ENCODE measurements around the gene GLRX. TPM values are rescaled to one million over a fixed set of nuclear protein-coding genes. Genes with fewer than 3 reads are reported as not detected.
A peak's percentile ranks its signal among the peaks of the same experiment; 100 is the strongest.

Gene GLRX
- polyA plus RNA-seq, 1 of the 3 experiments (the other 2 are of a cell fraction), result 40.0 TPM

DNA sequence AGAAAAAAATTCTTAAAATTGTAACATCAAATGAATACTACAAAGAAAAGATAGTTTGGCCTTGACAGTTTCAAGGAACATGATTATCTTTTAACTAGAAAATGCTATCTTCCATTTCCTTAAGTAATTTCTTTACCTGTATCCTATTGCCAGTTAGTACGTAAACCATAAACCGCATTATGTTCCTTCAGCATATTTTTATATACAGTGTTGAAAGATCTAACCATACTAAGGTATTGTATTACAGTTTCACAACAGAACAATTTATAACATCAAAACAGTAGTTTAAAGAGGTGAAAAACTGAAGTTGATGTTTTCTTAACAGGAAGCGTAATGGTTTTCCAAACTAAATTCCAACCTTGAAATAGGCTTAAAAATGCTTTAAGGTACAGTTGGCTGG is 45.1 kb downstream of the GLRX start:
- Histone ChIP-seq H3F3A (replicated peaks; ENCODE audit: insufficient read depth) (peaks cover 14% of the 10 kb centered on the region), H3K27me3 (ENCODE audit: insufficient read depth) (no peaks in the 10 kb centered on the region), H3K27ac (ENCODE audit: low read depth in 2 of 2, low read length in 1 of 2) (no peak overlapping the region), H3K9ac (no peak overlapping the region), H3K36me3 (replicated peaks in 1 of 2; ENCODE audit: control insufficient read depth in 1 of 2, insufficient read depth in 2 of 2, low read length in 1 of 2) (peaks cover 8 to 36% of the 10 kb centered on the region in 2 experiments), H2AFZ (ENCODE audit: low read depth) (no peak overlapping the region), H3K9me3 (no peaks in the 10 kb centered on the region), H4K20me1 (ENCODE audit: insufficient read depth) (no peaks in the 10 kb centered on the region), H3K4me1 (ENCODE audit: control insufficient read depth in 1 of 2, insufficient read depth in 2 of 2, low read depth in 1 of 2, low read length in 1 of 2) (peaks cover 10% of the 10 kb centered on the region in 2 experiments; a peak in 3 of 4 replicates), H3K79me2 (ENCODE audit: insufficient read depth) (no peaks in the 10 kb centered on the region), H3K9me2 (no peaks in the 10 kb centered on the region), H3K4me3 (ENCODE audit: low read depth in 2 of 2, low read length in 1 of 2) (no peak overlapping the region), H3K4me2 (no peak overlapping the region)
- DNase-seq, result no peak
- ChIA-PET CTCF (no interaction called here), POLR2A (no interaction called here)
- TF ChIP-seq ELF1 (IDR thresholded peaks at IDR 0.05), result no peak
- no peak for TF ChIP-seq MEF2A (IDR thresholded peaks at IDR 0.05; ENCODE audit: borderline replicate concordance, low read depth)
- no peak for TF ChIP-seq MXI1 (IDR thresholded peaks at IDR 0.05; ENCODE audit: low read depth, low read length)
- TF ChIP-seq EZH2phosphoT487 (IDR thresholded peaks at IDR 0.05; ENCODE audit: borderline replicate concordance, low read depth), result no peak
- TF ChIP-seq GABPA (IDR thresholded peaks at IDR 0.05; ENCODE audit: low read depth), result no peak
- TF ChIP-seq TEAD4 (IDR thresholded peaks at IDR 0.05; ENCODE audit: borderline replicate concordance, insufficient read depth), result no peak
- no peak for TF ChIP-seq GATA2 (CRISPR knock-in tag; IDR thresholded peaks at IDR 0.05)
- TF ChIP-seq RXRA (IDR thresholded peaks at IDR 0.05; ENCODE audit: borderline replicate concordance, low read depth), result no peak
- no peak for TF ChIP-seq JUND (IDR thresholded peaks at IDR 0.05)
- TF ChIP-seq, protein P1, sequence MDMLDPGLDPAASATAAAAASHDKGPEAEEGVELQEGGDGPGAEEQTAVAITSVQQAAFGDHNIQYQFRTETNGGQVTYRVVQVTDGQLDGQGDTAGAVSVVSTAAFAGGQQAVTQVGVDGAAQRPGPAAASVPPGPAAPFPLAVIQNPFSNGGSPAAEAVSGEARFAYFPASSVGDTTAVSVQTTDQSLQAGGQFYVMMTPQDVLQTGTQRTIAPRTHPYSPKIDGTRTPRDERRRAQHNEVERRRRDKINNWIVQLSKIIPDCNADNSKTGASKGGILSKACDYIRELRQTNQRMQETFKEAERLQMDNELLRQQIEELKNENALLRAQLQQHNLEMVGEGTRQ (IDR thresholded peaks at IDR 0.05; ENCODE audit: borderline replicate concordance, low read depth, low read length), result no peak
- TF ChIP-seq, protein P2, sequence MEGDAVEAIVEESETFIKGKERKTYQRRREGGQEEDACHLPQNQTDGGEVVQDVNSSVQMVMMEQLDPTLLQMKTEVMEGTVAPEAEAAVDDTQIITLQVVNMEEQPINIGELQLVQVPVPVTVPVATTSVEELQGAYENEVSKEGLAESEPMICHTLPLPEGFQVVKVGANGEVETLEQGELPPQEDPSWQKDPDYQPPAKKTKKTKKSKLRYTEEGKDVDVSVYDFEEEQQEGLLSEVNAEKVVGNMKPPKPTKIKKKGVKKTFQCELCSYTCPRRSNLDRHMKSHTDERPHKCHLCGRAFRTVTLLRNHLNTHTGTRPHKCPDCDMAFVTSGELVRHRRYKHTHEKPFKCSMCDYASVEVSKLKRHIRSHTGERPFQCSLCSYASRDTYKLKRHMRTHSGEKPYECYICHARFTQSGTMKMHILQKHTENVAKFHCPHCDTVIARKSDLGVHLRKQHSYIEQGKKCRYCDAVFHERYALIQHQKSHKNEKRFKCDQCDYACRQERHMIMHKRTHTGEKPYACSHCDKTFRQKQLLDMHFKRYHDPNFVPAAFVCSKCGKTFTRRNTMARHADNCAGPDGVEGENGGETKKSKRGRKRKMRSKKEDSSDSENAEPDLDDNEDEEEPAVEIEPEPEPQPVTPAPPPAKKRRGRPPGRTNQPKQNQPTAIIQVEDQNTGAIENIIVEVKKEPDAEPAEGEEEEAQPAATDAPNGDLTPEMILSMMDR (IDR thresholded peaks at IDR 0.05), result no peak
- no peak for TF ChIP-seq NFIC (IDR thresholded peaks at IDR 0.05; ENCODE audit: borderline replicate concordance)
- 96% methylated on average over 3 of the region's 3 CpGs for WGBS (ENCODE audit: low lambda C conversion rate)

DNA sequence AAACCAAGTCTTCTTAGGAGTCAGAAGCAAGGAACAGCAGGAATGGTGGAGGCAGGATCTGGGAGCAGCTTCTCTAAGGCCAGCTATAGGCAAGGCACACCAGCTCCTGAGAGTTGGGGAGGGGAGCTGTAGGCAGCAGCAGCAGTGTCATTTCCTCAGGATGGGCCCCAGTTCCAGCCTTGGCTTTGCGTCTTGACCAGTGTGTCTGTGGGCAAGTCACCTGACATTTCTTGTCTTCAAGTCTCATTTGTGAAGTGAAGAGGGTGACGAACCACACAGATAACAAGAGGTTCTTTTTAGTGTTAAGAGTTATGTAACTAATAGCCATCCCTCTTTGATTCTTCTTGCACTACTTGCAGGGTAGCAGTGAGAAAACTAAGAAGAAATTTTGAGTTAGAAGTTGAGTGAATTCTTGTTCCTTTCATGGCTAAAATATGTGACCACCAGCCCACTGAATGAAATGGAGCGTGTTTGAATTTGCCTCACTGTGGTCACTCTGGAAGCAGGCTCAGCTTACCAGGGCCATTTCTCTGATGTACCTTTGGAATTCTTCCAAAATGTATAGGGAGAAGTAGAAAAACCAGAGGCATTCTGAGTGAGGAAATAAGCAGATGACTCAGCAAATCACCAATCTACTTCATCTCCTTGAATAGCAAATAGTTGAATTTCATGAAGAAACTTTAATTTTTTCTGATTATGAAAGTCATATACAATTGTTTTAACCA is 49.0 kb downstream of the GLRX start:
- 74% methylated on average over 3 of the region's 3 CpGs for WGBS (ENCODE audit: low lambda C conversion rate)
- Histone ChIP-seq H3K4me2 (no peak overlapping the region), H4K20me1 (ENCODE audit: insufficient read depth) (no peaks in the 10 kb centered on the region), H3K9me3 (no peaks in the 10 kb centered on the region), H3F3A (replicated peaks; ENCODE audit: insufficient read depth) (peaks cover 10% of the 10 kb centered on the region), H2AFZ (ENCODE audit: low read depth) (no peak overlapping the region), H3K9ac (no peak overlapping the region), H3K9me2 (no peaks in the 10 kb centered on the region), H3K27ac (ENCODE audit: low read depth in 2 of 2, low read length in 1 of 2) (peak overlapping the region; percentile 20 to 53; a peak in 3 of 4 replicates), H3K79me2 (ENCODE audit: insufficient read depth) (no peaks in the 10 kb centered on the region), H3K27me3 (ENCODE audit: insufficient read depth) (no peaks in the 10 kb centered on the region), H3K36me3 (replicated peaks in 1 of 2; ENCODE audit: control insufficient read depth in 1 of 2, insufficient read depth in 2 of 2, low read length in 1 of 2) (peaks cover 23 to 42% of the 10 kb centered on the region in 2 experiments), H3K4me3 (ENCODE audit: low read depth in 2 of 2, low read length in 1 of 2) (no peak overlapping the region), H3K4me1 (ENCODE audit: control insufficient read depth in 1 of 2, insufficient read depth in 2 of 2, low read depth in 1 of 2, low read length in 1 of 2) (peaks cover 9 to 15% of the 10 kb centered on the region in 2 experiments; a peak in 3 of 4 replicates)
- ChIA-PET CTCF (interaction anchor here (1.1 to 3.5 kb wide), 3 partner anchors 8 to 129 kb away, joined by 4 to 33 read pairs (median 12); no protein-coding TSS in a partner anchor), POLR2A (no interaction called here)
- TF ChIP-seq TCF12 (IDR thresholded peaks at IDR 0.05), result peak; percentile 50; the same call in 1 of the 2 replicates
- TF ChIP-seq NFIC (IDR thresholded peaks at IDR 0.05; ENCODE audit: borderline replicate concordance), result peak; percentile 71
- no peak for TF ChIP-seq FOSL2 (IDR thresholded peaks at IDR 0.05; ENCODE audit: borderline replicate concordance, low read depth)
- no peak for TF ChIP-seq MEF2A (IDR thresholded peaks at IDR 0.05; ENCODE audit: borderline replicate concordance, low read depth)
- no peak for DNase-seq

All from SK-N-SH (cell line).